Inferior parietal cortex (tissue), 1 donor: ENCODE results near the gene RABL6.
A peak's percentile ranks its signal among the peaks of the same experiment; 100 is the strongest.
"Not testable (repeated sequence)": the region's sequence is repeated elsewhere in the genome, so short reads cannot be mapped to it uniquely, and the experiment has no call there.

Experiments
- DNase-seq: peaks from one replicate; pipeline ENCODE4 v3.0.0-alpha.2; 2016; ENCODE audit errors: extremely low spot score

Gene RABL6

DNA sequence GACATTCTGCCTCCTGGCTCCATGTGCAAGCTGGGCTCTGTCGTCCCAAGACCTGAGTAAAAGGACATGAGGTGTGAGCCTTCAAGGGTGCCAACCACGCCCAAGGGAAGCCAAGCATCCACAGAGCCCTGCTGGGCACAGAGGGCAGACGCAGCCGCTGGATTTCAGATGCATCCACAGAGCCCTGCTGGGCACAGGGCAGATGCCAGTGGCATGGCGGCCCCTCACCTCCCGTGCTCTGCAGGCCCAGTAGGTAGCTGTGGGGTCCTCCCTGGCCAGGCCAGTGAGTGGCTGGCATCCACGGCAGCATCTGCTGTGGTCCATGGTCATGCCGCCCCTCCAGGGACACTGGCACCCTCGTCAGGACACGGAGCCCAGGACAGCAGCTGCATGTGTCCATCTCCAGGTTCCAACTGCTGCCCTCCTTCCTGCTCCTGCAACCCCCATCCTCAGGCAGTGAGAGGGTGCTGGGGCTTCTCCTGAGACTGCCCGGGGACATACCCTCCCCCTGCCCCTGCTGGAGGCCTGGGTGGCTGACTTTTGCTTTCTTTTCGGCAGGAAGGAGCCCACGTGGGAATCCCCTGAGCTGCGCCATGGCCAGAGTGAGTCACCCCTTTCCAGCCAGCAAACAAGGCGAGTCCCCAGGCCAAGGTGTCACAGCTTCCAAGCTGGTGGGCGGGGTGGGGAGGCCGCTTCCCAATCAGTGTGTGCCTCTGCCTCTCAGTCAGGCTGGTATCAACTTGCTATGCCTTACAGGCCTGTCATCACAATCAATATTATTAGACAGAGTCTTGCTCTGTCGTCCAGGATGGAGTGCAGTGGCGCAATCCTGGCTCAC lies 74.6 kb downstream of the RABL6 start:
- DNase-seq = no peak

DNA sequence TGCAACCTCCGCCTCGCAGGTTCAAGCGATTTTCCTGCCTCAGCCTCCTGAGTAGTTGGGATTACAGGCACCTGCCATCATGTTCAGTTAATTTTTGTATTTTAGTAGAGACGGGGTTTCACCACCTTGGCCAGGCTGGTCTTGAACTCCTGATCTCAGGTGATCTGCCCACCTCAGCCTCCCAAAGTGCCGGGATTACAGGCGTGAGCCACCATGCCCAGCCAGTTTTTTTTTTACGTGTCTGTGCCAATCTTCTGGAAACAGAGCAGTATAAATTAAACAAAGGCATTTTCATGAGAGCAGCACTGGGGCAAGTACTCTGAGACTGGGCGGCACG lies 75.2 kb downstream of the RABL6 start:
- not testable (repeated sequence) for DNase-seq

DNA sequence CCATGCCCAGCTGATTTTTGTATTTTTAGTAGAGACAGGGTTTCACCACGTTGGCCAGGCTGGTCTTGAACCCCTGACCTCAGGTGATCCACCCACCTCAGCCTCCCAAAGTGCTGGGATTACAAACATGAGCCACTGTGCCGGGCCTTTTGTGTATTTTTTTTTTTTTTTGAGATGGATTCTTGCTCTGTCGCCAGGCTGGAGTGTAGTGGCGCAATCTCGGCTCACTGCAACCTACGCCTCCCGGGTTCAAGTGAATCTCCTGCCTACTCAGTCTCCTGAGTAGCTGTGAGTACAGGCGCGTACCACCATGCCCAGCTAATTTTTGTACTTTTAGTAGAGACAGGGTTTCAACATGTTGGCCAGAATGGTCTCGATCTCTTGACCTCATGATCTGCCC lies 75.9 kb downstream of the RABL6 start:
- DNase-seq = not testable (repeated sequence)

DNA sequence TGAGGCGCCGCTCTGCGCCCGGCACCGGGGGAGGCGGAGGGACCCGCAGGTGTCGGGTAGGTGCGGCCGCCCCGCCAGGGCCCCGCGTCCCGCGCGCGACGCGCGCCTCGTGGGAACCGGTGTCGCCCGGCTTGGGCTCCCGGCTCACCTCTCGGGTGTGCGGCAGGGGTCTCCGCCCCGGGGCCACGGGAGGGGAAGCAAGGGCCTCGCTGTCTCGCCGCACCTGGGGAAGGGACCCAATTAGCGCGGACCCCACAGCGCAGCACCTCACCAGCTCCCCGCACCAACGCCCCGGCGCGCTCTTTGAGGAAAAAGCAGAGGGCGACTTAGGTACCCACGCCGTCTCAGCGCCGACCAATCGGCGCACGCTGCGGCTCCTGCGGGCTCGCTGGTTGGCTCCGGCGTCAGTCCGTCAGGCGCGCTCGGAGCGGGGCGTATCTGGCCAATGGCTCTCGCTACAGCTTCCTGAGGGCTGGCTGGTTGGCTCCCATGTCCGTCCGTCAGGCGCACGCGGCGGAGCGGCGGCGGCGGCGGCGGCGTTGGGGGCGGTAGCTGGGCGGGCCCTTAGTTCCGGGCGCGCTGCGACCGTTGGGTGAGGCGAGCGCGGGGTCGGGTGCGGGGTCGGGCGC lies 78.3 kb downstream of the RABL6 start, which contains the start of gene TRAF2:
Gene TRAF2 (plus strand): TSS at position 567 of the 629 bp plus-strand sequence. CDS start 12,225 bp downstream, outside the sequence.
- DNase-seq = peak; percentile 98

DNA sequence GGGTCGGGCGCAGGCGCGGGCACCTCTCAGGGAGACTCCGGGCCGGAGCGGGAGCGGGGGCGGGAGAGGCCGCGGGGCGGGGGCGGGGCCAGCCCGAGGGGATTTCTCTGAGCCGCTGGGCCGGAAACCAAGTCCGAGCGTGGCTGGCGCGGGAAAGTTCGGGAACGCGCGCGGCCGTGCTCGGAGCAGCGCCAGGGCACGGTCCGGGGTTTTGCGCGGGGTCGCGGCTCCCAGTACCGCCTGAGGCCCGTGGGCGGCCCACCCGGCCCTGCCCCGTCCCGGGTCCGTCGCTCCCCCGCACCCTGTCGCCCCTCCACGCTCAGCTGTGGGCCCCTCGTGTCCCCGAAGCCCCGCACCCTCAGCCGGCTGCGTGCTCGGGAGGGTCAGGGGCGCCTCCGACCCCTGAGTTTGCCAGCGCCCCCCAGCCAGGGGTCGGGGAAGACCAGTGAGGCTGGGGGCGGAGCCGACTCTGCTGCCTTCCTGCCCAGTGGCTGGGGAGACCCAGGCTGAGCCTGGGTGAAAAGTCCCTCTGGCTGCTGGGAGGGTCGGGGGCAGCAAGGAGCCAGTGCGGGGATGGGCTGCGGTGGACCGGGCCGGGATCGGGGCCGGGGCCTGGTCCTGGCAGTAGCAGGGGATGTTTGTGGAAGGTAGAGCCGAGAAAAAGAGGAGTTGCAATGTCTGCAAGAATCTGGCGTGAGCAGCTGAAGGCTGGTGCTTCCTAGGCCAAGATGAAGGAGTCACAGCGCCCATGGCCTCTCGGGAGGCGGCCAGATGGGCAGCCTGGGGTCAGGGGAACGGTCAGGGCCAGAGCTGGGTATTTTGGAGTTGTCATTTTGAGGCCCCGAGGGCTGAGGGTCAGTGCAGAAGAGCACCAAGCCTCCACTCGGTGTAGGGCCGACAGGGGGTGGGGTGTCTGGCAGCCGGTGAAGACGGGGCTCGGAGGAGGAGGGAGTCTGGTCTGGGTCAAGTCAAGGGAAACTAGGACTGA lies 79.2 kb downstream of the RABL6 start:
- DNase-seq = no peak

DNA sequence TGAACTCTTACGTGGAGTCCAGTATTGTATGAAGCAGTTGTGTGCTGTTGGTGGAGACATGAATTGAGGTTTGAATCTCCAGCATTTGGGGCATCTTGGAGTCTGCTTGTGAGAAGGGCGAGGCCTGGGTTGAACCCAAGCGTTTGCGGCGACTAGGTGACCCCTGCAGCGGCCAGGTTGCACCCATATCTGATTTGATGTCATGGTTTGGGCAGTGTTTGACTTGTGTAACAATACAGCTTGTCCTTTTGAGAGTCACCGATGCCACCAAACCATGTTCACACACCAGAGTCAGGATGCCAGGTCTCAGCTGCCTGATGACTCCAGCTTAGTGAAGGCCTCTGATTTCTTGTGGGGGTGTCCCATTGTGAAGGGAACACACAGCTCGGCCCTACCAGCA lies 80.7 kb downstream of the RABL6 start:
- DNase-seq = no peak

DNA sequence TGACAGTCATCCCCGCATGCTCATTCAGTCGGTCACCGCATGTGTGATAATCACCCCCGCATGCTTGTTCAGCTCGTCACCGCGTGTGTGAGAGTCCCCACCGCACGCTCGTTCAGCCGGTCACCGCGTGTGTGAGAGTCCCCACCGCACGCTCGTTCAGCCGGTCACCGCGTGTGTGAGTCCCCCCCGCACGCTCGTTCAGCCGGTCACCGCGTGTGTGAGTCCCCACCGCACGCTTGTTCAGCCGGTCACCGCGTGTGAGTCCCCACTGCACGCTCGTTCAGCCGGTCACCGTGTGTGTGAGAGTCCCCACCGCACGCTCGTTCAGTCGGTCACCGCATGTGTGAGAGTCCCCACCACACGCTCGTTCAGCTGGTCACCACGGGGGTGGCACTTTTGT lies 82.1 kb downstream of the RABL6 start:
- no peak for DNase-seq

DNA sequence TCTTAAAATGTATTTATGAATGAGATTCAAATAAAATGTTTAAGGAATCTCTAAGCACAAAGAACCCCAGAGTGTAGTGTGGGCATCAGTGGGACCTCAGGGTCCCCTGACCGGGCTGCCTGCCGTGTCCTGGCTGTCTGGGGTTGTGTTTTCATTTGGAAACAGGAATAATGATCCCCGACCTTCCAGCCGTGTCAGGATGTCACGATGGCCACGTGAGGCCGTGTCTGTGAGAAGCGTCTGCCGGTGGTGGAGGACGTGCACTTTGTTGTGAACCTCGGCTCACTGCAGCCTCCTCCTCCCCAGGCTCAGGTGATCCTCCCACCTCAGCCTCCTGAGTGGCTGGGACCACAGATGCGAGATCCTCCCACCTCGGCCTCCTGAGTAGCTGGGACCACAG lies 82.9 kb downstream of the RABL6 start:
- DNase-seq = no peak
